Right forelimb (tissue), 1 donor: Measurements from ENCODE around the gene SULT1C2.

Source experiments
- DNase-seq: peaks from one replicate; pipeline ENCODE4 v3.0.0-alpha.2; 2018

SULT1C2 gene

DNA sequence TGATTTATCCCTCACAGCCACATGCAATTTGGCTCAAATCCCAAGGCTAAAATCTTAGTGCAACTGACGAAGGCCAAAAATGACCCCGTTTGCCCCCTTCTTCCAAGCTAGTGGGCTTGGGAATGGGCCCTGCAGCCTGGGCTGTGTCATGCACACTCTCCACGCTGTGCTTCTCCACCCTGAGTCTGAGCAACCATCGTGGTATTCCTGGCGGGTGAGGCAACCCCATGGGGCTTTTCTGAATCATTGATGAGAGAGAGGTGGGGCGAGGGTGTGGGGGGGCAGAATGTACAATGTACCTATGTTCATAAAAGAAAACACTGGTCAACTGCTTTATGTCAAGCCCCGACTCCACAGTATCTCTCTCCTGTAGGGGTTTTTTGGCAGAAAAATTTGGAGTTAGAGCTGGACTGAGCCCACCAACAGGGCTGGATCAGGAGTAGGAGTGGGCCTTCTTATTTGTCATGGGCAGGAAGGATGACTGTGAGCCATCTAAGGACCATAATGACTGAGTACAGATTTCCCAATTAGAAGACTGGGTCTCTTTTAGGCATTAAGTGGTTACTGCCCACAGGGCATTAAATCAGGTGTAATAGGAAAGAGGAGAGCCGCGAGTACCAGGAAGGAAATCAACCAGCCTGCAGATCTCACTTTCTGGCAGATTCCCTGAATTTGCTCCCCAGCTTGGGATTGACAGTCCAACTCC, 8.9 kb downstream of the SULT1C2 start:
- no peak for DNase-seq

DNA sequence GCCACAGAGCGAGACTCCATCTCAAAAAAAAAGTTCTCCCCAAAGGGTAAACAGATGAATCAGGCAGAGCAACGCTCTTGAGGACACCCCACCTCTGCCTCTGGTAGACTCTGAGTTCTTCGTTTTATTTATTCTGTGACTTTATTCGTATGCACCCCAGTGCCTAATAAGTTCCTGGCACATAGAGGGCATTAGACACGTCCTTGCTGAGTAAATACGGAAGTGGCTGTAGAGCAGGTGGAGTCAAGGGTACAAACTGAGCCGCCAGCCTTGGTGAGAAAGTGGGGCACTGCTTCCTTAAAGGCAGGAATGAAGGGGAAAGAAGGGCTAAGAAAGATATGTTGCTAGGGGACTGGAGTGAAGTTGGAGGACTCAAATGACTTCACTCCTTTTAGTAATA, 12.9 kb downstream of the SULT1C2 start:
- DNase-seq, result no peak

DNA sequence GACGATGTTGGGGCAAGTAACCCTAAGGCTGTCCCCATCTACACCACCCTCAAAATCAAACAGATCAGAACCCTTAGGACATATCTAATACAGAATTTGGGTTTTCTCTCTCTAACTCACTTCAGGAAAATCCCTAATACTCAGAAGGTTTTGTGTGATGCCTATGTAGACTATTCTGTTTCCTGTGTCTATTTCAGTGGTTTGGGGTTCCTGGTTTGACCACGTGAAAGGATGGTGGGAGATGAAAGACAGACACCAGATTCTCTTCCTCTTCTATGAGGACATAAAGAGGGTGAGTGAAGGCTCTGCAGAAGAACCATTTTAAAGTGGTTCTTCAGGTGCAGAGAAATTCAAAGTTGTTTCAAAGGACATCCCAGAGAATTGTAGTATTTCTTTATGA, 16.3 kb downstream of the SULT1C2 start:
- no peak for DNase-seq

DNA sequence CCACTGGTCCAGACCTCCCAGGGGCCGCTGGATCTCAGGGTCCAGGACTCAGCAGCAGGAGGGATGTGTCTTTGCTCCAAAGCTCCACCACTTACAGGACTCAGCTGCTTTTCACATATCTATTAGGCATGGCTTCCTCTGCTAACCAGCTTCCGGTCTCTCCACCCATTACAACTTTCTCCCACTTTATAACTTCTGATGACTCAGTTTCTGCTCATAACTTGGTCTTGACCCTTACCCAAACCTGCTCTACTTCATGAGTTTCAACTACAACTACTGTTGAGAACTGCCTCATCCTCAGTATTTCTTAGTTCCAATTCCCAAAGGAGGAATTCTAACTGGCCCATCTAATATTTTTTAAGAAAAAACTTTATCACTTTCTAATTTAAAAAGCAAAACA, 17.2 kb downstream of the SULT1C2 start:
- no peak for DNase-seq

DNA sequence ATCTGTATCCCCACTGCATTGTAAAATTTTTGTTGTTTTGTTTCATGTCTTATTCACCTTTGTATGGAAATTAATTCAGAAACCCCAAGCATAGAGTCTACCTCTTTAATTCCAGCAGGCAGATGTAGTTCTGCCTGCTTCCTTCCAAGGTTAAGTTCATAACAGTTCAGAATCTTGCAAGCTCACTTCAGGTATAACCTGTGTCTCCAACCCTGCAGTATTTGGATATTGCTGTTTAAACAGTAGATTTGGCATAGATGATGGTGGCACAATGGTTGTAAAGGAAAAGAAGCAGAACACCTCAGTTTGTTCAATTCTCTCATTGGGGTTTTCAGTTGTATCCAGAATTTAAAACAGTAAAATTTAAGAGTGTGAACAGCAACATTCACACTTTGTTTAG, 21.2 kb downstream of the SULT1C2 start:
- no peak for DNase-seq

DNA sequence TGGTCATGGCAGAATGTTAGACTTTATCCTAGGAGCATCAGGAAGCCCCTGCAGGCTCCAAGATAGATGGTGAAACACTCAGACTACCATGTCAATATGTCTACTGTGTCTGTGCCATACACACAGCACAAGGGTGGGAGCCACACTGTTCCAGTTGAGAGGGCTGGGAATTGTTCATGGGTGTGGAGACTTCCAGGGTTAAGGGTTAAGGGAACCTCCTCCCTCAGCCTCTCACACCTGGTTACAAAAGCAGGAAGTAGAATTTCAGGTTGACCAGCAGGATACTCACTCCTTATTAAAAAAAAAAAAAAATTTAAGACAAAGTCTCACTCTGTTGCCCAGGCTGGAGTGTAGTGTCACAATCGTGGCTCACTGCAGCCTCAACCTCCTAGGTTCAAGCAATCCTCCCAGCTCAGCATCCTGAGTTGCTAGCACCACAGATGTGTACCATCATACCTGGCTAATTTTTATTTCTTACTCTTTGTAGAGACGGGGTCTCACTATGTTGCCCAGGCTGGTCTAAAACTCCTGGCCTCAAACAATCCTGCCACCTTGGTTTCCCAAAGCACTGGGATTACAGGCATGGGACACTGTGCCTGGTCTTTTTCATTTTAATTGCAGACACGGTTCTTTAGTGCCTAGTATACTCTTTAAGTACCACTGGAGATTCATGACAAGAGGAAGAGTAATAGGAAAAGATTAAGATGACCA, 26.0 kb downstream of the SULT1C2 start:
- no peak for DNase-seq

DNA sequence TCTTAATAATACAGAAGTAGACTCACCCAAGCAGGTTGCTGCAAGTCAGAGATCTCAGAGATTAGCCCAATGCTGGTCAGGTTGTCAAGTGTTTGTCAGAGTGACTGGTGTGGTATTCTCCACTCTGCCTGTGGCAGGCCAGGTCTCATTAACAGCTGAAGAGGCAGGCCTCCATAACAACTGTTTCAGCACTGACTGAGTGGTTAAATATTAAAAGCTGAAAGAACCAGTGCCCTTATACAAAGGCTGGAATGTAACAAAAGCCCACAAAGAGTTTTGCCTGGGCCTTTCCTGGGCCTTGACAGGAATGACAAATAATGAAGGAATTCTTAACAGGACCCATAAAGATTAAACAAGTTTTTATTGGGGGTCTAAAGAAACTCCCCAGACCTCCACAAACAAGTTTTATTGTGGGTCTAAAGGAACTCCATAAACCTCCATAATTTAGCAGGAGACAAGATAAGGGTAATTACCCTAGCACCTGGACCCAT, 26.8 kb downstream of the SULT1C2 start:
- DNase-seq, result no peak

DNA sequence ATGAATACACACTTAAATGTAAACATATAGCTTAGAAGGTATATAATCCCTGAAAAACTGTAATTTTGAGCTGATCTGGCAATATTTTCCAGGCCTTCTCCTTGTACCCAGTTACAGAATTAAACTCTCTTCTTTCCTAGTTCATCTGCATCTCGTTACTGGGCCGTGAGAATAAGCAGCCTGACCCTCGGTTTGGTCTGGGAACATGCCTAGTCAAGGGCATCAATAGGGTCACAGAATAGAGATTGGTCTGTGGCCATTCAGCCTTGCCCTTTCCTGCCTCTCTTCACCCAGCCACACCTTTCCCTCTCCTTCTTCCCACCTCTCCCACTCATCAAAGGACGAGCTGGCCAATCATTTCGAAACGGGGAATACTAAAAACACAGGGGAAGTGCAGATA, 27.3 kb downstream of the SULT1C2 start:
- no peak for DNase-seq

DNA sequence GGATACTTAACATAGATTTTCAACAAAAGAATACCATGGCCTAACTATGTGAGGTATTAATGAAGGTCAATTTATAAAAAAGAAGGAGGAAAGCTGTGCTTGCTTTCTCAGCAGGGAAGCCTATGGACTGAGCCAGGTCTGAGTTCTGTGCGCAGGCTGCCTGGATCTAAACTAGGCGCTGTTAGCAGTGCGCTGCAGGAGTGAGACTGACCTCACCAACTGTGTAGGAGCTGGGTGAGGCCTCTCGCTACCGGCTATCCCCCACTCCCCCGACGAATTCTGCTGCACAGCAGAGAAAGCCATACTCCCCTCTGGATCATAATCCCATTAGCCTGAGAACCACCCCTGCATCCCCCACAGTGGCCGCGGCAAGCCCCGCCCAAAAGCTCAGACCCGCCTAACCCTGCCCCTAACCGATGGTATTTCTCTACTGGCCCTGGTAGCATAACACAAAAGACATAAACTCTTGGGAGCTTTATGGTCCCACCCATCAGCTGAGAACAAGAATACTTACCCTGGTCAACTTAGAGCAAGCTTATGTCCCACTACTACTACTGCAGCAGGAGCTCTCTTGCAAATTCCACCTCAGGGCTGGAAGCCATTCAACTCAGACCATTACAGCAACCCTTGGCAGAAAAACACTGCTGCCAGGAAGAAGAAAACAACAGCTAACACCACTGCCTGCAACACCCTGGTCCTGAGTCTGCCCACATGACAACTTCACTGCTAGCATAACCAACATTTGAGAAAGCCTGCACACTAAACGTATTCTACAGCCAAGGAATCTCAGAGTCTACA, 28.0 kb downstream of the SULT1C2 start:
- no peak for DNase-seq

DNA sequence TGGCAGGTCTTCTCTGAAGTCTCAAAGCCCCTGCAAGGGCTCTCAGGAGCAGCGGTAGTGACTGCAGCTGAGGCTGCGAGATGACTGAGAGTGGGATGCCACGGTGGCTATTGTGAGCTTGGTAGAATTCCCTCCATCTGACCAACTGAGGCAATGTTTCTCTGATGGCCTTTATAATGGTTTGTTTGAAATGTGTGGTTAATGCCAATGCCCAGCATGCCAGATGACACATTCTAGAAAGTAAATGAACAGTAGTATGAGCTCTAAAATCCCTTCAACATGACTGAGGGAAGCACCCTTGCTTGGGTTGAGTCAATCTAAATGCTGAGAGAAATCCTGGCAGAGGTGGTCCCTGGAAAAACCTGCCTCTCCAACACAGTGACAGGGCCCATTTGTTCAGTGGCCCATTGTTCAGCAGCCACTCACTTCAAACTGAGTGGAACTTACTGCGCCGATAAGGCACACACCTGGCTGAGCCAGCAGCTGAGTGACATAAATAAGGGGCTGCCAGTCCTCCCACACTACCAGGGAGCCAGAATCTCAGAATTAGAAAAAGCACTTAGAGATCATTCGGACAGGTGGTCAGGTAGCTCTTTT, 31.7 kb downstream of the SULT1C2 start:
- DNase-seq, result no peak

DNA sequence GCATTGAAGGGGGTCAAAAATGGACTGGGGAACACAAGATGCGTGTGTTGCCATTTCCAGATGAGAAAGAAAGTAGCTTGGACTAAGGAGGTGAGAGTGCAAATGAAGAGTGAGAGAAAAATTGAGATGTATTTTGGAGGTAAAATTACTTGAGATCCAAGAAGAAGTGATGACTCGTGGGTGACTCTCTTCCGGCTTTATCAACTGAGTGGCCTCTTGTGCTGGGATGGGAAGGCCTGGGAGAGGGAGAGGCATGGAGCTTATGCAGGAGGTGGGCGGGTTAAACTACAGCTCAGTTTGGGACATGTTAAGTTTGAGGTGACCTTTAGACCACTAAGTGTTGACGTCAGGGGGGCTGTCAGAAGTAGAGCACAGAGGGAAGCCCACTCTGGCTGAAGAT, 34.9 kb downstream of the SULT1C2 start:
- no peak for DNase-seq

DNA sequence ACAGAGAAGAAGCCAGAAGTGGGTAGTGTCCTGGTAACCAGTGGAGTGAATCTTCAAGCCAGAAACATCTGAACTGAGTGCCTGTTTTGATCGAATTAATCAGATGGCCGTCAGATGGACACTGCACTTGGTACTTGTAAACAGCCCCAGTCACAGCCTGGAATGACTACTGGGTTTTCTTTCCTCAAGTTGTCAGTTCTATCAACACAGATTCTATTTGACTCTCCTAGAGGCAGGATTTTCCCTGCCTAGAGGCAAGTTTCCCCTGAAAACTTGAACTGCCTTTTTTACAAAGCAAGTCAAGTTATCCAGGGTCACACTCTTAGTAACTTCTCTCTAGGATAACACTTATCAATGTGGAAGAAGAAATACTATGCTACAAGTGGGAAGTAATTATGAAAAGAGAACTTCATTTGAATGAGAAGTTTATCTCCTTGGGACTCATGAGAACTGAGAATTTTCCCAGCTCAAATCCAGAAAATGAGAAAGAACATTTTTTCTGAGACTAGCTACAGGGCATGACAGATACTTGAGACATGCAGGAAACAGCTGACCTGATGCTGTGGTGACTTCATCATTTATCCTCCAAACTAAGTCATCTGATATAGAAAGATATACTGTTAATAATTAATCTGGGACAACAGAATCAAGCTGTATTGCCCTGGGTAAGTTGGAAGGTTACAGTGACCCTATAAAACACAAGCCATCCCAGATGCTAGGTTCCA, 36.0 kb downstream of the SULT1C2 start:
- no peak for DNase-seq

DNA sequence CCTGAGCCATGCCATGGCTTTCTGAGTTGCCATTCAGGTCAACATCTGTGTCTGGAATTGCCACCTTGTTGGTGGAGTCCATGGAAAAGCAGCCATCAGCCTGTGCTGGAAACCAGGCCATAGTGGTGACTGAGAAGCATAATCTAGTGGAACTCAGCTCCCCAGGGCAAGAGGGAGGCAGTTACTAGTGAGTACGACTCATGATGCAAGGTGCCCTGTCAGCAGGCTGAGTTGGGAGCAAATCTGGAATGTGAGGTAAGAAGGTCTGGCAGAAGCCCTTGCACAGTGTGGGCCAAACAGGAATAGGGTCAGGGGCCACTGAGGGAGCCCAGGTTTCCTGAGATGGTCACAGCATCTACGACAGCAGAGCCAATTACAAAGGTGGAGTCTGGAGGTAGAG, 37.1 kb downstream of the SULT1C2 start:
- no peak for DNase-seq

DNA sequence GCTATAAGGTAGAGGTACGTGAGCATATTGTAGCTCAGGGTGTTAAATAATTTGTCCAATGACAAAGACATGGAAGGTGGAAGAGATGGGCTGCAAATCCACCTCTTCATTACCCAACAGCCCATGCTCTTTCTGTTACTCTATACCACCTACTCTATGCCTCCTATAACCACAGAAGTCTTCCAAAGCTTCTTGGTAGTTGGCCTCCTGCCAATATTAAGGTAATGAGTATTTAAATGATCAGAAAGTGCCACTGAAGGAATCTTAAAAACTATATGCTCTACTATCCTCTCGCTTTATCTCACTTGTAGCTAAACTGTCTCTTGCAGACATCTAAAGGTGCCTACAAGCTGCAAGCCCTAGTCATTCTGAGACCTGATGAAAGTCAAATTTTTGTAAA, 41.1 kb downstream of the SULT1C2 start:
- DNase-seq, result no peak

DNA sequence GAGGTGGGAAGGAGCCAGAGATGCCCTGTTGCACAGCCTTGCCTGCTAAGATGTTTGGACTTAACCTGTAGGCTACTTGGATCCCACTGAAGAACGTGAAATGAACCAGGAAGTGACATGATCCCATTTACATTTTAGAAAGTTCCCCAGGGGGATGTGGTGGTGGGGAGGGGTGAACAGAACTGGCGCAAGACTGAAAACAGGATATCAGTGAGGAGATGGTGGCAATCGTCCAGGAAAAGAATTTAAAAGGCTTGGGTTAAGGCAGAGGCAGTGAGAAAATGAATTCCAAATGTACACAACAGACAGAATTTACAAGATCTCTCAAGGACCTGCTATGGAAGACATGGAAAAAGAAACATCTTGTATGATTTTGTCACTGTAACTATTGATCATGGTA, 42.3 kb downstream of the SULT1C2 start:
- DNase-seq, result peak; percentile 54

DNA sequence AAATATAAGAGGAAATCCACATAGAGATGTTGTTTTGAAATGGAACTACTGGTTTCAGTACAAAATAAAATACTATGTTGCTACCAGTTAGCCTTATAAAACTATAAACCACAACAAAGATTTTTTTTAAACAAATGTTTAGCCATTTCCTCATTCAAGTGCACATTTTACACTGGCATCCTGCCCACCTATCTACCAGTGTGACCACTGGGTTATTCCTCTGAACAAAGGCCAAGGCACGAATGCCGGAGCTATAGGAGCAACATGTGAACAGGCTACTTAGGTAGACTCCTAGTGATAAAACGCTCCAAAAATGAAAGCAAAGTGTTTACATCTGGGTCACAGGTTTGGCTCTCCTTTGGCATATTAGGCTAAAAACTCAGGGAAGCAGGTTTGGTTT, 57.3 kb downstream of the SULT1C2 start:
- DNase-seq, result no peak

DNA sequence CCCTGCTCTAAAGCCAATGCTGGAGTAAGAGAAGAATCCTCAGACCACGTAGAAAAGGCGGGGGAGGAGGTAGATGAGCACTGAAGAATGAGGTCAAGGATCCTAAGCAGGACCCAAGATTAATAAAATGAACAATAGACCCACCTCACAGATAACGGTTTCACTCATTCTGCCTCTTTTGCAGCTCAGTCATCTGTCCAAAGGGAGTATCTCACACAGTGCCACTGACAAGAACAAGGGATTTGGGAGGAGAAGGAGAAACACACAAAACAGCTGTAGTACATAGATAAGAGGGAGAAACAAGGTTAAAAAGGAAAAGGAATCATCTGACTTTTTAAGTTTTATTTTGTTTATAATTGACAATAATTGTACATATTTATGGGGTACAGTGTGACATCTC, 58.1 kb downstream of the SULT1C2 start:
- no peak for DNase-seq

DNA sequence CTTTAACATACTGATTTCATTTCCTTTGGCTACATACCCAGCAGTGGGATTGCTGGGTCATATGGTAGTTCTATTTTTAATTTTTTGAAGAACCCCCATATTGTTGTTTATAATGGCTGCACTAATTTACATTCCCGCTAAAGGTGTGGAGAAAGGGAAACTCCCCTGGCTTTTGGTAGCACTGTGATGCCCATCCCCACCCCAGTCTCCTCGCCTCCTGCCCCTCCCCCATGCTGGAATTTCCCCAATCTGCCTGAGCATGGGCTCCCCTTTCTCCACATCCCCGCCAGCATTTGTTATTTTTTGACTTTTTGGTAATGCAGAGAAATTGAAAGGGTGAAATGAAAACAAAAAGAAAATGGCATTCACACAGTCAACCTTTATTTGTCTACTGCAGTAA, 59.1 kb downstream of the SULT1C2 start:
- no peak for DNase-seq

DNA sequence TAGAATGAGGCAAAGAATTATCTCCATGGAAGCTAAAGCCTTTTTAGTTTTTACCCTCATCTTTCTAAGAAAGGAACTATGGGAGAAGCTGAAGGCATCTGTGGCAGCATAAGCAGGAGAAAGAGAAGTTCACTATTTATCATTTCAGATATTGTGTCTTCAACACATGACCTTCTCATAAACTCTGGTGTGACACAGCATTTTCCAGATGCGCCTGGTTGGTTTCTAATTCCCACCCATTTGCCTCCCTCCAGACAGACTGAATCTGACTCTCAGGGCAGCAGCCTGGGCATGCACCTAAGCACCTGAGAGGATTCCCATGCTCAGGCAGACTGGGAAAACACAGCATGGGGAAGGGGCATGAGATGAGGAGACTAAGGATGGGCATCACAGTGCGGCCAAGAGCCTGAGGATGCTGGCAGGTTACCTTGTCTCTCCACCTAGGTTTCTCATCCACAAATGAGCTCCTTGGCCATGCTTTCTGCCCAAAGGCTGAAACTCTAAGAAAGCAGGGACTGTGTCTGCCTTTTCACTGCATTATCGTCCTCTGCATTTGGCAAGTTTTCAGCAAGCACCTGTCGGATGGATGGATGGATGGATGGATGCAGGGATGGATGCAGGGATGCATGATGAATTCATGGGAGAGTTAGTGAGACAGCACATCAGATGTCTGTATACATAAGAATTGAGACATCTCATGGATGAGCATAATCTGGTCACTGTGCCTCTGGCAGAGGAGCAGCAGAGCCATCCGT, 60.3 kb downstream of the SULT1C2 start:
- DNase-seq, result no peak

DNA sequence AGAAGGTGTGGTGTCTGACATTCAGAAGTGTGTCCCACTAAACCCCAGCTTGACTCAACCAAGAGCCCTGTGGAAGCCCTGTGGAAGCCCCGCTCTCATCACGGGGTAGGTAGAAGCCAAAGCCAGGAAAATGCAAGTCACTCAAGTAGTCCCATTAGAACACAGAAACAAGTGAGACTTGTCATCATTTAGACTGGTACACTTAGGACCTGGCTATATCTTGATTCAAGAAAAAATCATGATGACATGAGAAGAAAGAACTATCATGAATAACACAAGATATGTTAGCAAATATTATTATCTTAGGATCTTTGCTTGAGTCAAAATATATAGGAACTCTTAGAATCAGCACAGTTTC, 60.9 kb downstream of the SULT1C2 start:
- no peak for DNase-seq

DNA sequence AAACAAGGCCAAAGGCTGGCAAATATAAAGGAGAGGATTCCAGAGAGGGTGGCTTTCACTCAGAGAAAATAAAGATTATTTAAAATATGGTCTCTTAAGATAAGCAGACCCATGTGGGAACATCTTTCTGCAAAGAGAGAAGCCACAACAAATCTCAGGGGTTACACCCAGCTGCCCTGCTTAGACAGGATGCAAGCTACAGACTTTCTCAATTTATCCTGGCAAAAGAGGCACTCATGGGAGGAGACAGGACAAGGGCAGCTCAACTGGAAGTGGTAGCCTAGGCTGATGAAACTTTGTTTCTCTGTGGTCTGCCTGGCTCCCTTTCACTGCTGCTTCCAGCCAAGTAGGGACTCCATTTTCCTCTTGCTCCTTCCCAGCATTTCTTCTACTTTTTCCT, 63.2 kb downstream of the SULT1C2 start:
- DNase-seq, result no peak

DNA sequence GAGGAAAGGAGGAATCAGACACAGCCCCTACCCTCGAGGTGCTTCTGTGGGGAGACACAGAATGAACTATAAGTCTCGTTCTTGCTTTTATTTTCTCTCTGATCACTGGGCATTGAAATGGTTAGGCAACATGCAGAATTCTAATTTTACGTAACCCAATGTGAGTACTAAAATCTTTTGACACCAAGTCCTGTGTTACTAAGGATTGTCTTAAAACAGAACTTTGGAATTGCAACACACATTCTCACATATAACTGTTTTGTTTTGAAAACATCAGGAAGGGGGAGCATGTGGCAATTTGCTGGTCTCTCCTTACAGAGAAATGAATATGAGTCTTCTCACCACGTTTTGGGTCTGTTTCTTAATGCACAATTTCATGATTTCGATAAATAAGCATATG, 65.4 kb downstream of the SULT1C2 start:
- no peak for DNase-seq
